HG03025 (cell line): ENCODE data around the gene RBM33.

Experiments
- ATAC-seq: cut with Tn5 transposase; IDR thresholded peaks from one replicate; pipeline ENCODE4 v1.9.1; 2021; ENCODE audit warnings: mild to moderate bottlenecking, moderate library complexity; ENCODE audit not compliant: unreplicated experiment, low FRiP score

The RBM33 gene

GRCh38 chr7:155764438-155764793 lies 120.0 kb downstream of the RBM33 start:
- no peak for ATAC-seq

- ATAC-seq, result no peak
Measured at GRCh38 chr7:155765458-155765857, 121.0 kb downstream of the RBM33 start.

GRCh38 chr7:155766386-155766785 lies 121.9 kb downstream of the RBM33 start:
- no peak for ATAC-seq

- ATAC-seq, result no peak
Measured at GRCh38 chr7:155766966-155767916, 122.8 kb downstream of the RBM33 start.

- no peak for ATAC-seq
Measured at GRCh38 chr7:155769701-155770100, 125.2 kb downstream of the RBM33 start.

GRCh38 chr7:155770241-155770640 lies 125.8 kb downstream of the RBM33 start:
- no peak for ATAC-seq

- no peak for ATAC-seq
Measured at GRCh38 chr7:155773531-155773930, 129.1 kb downstream of the RBM33 start.

- no peak for ATAC-seq
Measured at GRCh38 chr7:155774947-155775346, 130.5 kb downstream of the RBM33 start.

GRCh38 chr7:155775691-155776090 lies 131.2 kb downstream of the RBM33 start:
- no peak for ATAC-seq

- ATAC-seq, result no peak
Measured at GRCh38 chr7:155776606-155777005, 132.1 kb downstream of the RBM33 start.

GRCh38 chr7:155778349-155778748 lies 133.9 kb downstream of the RBM33 start:
- no peak for ATAC-seq

GRCh38 chr7:155780884-155781283 lies 136.4 kb downstream of the RBM33 start:
- no peak for ATAC-seq

GRCh38 chr7:155781433-155781832 lies 137.0 kb downstream of the RBM33 start:
- no peak for ATAC-seq

- no peak for ATAC-seq
Measured at GRCh38 chr7:155782466-155782865, 138.0 kb downstream of the RBM33 start.

GRCh38 chr7:155785536-155785935 lies 141.1 kb downstream of the RBM33 start:
- ATAC-seq, result no peak

GRCh38 chr7:155786491-155786890 lies 142.0 kb downstream of the RBM33 start:
- no peak for ATAC-seq

GRCh38 chr7:155787171-155787851 lies 142.8 kb downstream of the RBM33 start:
- ATAC-seq, result no peak

- ATAC-seq, result no peak
Measured at GRCh38 chr7:155788616-155789000, 144.1 kb downstream of the RBM33 start.

- ATAC-seq, result no peak
Measured at GRCh38 chr7:155789001-155789725, 144.7 kb downstream of the RBM33 start.

GRCh38 chr7:155790666-155791065 lies 146.2 kb downstream of the RBM33 start:
- ATAC-seq, result no peak

GRCh38 chr7:155791214-155791737 lies 146.8 kb downstream of the RBM33 start:
- ATAC-seq, result no peak
